HL-60/S4 (cell line): ENCODE results near the gene DLG2.
"Not testable (repeated sequence)": the region's sequence is repeated elsewhere in the genome, so short reads cannot be mapped to it uniquely, and the experiment has no call there.

Experiments used
- in situ Hi-C: fragments of 300-500 bp; cut with MboI; formaldehyde crosslinking; loops from 2 replicates; pipeline ENCODE4 v1.14.3; 2022; ENCODE audit warnings: low sequenced_read_pairs

Gene DLG2

DNA sequence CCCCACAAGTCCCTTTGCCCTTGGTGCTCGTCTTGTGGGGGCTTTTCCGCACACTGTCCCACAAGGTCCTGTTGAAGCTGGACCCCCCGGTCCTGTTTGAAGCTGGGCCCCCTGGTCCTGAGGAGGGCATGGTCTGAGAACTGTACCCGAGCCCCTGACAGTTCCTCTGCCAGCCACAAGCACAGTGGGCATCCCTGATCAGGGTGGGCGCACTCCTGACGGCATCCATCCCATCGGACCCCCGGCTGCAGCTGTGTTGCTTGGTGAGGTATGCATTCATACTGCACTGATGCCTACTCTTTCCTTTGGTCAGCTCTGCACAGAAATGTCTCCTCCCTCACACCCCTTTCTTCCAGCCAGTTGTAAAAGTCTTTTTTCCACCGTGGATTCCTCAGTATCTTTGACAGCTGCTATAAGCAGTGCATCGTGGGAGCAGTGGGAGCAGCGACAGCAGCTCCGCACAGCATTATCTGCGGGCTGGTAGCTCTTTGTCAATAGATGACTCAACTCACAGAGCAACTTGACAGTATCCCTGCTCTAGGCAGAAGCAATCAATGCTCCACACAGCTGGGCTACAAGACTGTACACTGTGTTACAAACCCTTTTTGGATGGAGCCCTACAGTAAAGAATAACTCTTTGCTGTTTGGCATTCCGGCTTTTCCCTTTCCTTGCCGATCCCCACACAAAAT, 1310.1 kb downstream of the DLG2 start:
- in situ Hi-C loops, result no loop called here

DNA sequence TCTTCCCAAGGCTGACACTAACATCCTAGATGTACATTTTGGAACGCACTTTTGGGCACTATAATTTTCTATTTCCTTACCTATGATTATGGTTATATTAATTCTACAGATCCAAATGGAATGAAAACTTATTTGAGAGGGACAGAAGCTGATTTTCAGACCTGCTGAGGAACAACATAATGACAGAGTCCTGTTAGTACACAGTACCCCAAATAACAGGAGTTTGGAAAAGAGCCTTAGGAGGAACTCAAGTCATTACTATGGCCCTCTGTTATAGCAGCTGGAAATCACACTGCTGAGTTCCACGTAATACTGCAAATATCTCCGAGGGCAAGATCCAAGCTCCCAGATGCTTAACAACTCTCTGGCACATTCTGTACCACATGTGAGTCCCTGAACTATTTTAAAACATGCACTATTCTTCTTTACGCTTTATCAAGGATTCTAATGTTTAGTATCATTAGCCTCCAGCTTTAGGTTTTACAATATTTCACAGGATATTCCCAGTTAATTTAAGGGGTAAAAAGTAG, 1313.2 kb downstream of the DLG2 start:
- in situ Hi-C loops, result no loop called here

DNA sequence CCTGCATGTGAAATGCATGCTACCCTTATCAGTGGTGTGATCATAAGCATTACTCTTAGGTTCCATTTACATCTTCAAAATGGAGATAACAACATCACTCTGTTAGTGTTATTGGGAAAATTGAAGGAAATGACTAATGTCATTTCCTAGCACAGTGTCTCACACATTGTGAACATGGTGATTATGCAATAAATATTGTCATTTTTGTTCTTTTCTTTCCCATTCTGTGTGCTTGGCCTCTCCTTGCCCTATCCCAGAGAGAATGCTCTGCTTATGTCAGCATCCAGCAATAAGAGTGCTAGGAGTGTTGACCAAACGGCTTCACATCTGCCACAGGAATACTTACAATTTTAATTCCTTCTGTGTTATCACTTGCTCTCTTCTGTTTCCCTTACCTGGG, 1316.9 kb downstream of the DLG2 start:
- in situ Hi-C loops, result no loop called here

DNA sequence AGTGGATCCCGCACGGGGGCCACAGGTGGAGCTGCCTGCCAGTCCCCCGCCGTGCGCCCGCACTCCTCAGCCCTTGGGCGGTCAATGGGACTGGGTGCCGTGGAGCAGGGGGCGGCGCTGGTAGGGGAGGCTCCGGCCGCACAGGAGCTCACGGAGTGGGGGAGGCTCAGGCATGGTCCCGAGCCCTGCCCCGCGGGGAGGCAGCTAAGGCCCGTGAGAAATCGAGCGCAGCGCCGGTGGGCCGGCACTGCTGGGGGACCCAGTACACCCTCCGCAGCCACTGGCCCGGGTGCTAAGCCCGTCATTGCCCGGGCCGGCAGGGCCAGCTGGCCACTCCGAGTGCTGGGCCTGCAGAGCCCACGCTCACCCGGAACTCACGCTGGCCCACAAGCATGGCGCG, 1318.7 kb downstream of the DLG2 start:
- in situ Hi-C loops, result not testable (repeated sequence)

DNA sequence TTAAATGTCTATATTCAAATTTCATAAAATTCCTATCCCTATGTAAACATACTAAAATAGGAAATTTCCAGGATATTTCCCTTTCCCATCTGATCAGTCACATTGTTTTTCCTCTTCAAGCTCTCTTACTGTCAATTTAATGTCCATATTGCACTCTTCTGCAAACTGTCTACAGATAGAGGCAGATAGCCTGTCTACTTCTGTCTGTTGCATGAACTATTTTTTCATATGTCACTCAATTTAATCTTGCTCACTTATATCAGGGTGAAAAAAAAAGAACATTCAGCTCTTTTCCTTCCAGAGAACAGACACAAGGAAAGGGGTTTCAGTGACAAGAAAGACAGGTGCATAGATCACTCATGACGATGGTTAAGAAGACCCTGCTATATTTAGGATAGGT, 1327.1 kb downstream of the DLG2 start:
- in situ Hi-C loops, result no loop called here

DNA sequence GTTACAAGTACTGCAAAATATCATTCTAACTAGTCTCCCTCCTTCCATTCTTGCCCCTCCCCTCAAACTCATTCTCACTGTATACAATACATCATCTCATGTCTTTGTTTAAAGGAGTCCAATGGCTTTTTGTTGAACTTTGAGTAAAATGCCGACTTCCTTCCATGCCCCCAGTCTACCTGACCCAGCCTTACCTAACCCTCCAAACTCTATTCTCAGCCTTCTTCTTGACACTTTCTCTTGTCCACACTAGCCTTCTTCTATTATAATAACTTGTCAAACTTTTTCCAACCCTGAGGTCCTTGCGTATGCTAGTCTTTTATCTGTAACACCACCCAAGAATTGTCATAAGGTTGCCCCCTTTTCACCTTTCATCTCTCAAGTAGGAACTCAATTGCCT, 1329.6 kb downstream of the DLG2 start:
- in situ Hi-C loops, result no loop called here

GRCh38 chr11:84295815-84296214, 1331.3 kb downstream of the DLG2 start:
- in situ Hi-C loops, result no loop called here

- in situ Hi-C loops, result no loop called here
Observed at GRCh38 chr11:84292955-84293354, 1334.2 kb downstream of the DLG2 start.

GRCh38 chr11:84292006-84292405, 1335.1 kb downstream of the DLG2 start:
- in situ Hi-C loops, result no loop called here

DNA sequence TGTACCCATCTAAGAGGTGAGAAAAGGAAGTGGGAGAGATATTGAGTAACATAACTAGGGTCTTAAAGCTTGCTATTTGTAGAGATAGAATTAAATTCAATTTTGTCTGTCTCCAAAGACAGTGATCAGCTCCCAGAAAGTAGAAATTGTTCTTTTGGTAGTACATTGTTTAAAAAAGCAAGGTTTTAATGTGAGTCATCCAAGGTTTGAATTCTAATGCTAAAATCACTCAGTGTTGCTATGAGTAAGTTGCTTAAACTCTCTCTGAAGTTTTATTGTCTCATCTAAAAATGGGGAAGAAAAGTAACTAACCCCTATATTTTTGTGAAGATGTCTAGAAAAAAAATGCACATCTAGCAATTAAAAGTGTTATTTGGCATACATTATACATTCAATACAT, 1336.5 kb downstream of the DLG2 start:
- in situ Hi-C loops, result no loop called here

- in situ Hi-C loops, result no loop called here
Observed at GRCh38 chr11:84289381-84289906, 1337.7 kb downstream of the DLG2 start.

- in situ Hi-C loops, result no loop called here
Observed at GRCh38 chr11:84273541-84273940, 1353.6 kb downstream of the DLG2 start.

DNA sequence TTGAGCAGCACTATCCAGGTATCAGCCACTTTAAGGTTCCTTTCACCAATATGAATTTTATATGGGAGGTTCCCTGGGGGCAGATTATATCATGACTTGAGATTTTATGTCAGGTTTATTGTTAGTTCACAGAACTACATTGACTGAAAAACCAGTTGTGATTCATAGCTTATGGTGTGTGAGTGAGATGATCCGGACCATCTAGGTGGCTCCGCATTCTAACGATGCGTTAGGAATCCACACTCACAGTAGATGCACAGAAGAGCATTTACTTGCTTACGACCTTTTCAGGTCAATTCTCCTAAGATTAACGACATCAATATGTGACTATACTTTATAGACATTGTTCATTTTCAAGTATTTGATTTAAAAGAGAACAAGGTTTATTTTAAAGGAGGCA, 1356.7 kb downstream of the DLG2 start:
- in situ Hi-C loops, result no loop called here

- in situ Hi-C loops, result no loop called here
Observed at GRCh38 chr11:84264066-84264465, 1363.1 kb downstream of the DLG2 start.

DNA sequence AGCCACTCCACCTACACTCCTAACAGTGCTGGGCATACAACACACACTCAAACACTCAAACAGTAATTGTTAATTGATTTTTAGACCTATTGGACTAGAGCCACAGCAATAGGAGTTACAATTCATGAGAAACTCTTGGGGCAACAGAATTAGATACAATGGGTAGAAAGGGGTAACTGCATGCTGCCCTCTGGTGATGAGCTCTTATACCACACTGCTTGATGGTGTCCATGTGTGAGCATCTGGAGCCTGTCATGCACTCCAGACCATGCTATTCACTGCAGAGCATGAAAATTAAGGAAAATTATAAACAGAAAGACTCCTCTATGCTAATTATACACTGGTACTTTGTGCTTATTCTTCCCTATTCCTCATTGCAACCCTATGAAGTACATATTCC, 1365.4 kb downstream of the DLG2 start:
- in situ Hi-C loops, result no loop called here

DNA sequence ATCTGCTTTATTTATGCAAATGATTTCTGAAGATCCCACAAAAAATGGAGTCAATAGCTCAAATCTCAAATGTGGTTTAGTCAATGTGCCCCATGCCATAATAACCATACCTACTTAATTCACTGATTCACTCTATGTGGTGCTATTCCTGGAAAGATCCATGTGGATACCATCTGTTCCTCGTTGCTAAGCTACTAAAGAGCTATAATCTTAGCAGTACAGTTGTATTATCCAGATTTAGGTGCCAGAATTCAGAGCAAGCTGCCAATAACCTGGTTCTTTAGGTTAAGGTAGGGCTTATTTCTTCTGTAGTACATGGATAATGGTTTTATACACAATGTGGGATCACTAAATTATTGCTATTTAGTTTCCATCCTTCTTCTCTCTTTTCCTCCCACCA, 1366.3 kb downstream of the DLG2 start:
- in situ Hi-C loops, result no loop called here

GRCh38 chr11:84256618-84257017, 1370.5 kb downstream of the DLG2 start:
- in situ Hi-C loops, result no loop called here

GRCh38 chr11:84255483-84255882, 1371.7 kb downstream of the DLG2 start:
- in situ Hi-C loops, result no loop called here

DNA sequence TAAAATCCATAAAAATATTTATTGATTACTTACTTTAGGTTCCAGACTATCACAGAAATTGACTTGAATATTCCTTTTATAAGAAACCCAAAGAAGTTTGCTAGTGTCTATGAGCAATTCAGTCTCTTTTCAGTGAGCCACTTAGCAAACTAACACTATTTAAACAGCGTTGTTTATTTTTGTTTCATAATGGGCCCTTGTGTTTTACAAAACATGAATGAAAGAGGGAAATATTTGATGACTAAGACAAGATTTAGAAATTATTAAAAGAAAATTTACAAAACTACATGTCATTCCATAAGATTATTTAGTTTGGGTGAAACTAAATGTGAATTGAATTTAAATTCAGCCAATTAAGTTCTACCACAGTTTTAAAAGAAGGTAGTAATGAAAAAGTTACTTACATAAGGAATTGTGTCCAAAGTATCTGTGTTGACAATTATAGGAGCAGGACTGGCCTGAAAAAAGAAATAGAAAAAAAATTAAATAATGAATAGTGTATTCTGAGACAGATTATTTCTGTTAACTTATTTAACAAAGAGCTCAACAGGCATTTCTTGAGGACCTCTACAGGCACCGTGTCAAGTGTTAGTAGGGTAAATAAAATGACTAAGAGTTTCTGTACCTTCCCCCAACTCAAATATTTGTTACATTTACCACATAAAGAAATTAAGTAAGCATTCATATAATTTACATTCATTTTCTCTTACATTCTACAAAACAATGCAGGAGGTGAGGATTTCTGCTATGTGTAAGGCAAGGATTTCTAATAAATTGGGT, 1376.1 kb downstream of the DLG2 start:
- in situ Hi-C loops, result no loop called here

DNA sequence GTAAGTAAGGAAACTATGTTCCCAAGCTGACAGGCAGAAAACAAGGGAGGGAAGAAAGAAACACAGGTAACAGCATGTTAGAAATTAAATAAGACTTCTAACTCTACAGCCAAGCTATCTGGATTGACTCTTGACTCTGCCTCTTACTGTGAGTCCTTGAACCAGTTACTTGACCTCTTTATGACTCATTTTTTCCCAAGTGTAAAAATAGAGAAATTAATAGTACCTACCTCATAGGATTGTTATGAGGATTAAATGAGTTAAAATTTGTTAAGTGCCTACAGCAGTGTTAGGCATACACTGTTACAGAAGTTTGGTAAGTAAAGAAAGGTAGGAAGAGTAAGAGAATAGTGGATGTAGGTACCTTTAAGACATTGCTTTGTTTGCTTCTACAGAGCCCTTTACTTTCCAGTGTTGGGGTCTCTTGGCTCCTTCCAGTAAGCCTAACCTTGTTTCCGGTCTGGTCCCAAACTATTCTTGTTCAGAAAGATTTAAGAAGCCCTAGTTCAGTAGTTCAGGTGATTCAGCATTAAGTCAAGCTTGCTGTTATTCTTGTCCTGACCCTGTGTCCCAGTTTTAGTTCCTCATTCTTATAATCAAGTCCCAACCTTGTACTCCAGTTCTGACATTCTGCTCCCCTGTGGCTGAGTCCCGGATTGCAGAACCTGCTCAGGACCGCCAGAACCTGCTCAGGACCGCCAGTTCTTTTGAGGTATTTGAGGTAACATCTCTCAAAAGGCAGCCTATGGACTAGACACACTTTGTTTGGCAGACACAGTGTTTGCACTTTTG, 1377.6 kb downstream of the DLG2 start:
- in situ Hi-C loops, result no loop called here

GRCh38 chr11:84247926-84248325, 1379.2 kb downstream of the DLG2 start:
- in situ Hi-C loops, result no loop called here
